Testis (tissue), 3 donors: Measurements from ENCODE around the gene SHC3. TPM values are rescaled to one million over a fixed set of nuclear protein-coding genes. Genes with fewer than 3 reads are reported as not detected.

Experiments used
- DNase-seq: peaks from one replicate; pipeline ENCODE4 v3.0.0-alpha.2; 2019
- H3K27ac ChIP-seq, 2 donors: fragments of 200-600 bp; sonication (generic); one replicate each; pipeline ENCODE4 v1.5.1; 2019
- H3K27me3 ChIP-seq: fragments of 200-600 bp; sonication (generic); one replicate; pipeline ENCODE4 v1.5.1; 2019
- H3K36me3 ChIP-seq: fragments of 200-600 bp; sonication (generic); one replicate; pipeline ENCODE4 v1.5.1; 2017; ENCODE audit warnings: low read depth; ENCODE audit errors: missing control alignments
- H3K4me1 ChIP-seq: fragments of 200-600 bp; sonication (generic); one replicate; pipeline ENCODE4 v1.5.1; 2019
- H3K4me3 ChIP-seq, 2 donors: fragments of 200-600 bp; sonication (generic); one replicate each; pipeline ENCODE4 v1.5.1; 2017 to 2019
- H3K9me3 ChIP-seq: fragments of 200-600 bp; sonication (generic); one replicate; pipeline ENCODE4 v1.5.1; 2017
- CTCF ChIP-seq, 3 experiments: fragments of 450-650 bp in 2 of 3; fragments of 200-600 bp in 1 of 3; sonication (generic) in 1 of 3; IDR thresholded peaks; one replicate each; pipeline ENCODE4 v1.5.1; 2016 to 2019; ENCODE audit warnings: antibody characterized with exemption in 3 of 3, mild to moderate bottlenecking in 2 of 3, moderate library complexity in 1 of 3
- POLR2A ChIP-seq: fragments of 450-650 bp; IDR thresholded peaks from one replicate; pipeline ENCODE4 v1.6.1; 2017; ENCODE audit warnings: antibody characterized with exemption, mild to moderate bottlenecking, moderate library complexity
- WGBS, 2 donors: methylation state at CpG; one replicate each; pipeline ENCODE4 v1.1.5; 2018; 5-methylcytosine and 5-hydroxymethylcytosine counted together
- intact Hi-C: fragments of 100-400 bp; cut with DNase I; formaldehyde crosslinking; loops from one replicate; pipeline ENCODE4 v1.15.1; 2023; ENCODE audit warnings: low total_unique reads
- polyA plus RNA-seq: library from polyadenylated mRNA; stranded (reverse); fragments of 350-450 nt; fragmentation: Illumina TruSeq; extraction: RNeasy Lipid Tissue Mini Kit (QIAGEN cat#74804); gene quantifications from one replicate; pipeline ENCODE4 v1.2.3, GENCODE V29; 2014; ENCODE audit warnings: low read depth, low replicate concordance; ENCODE audit not compliant: insufficient read depth
- total RNA-seq, 2 donors: library from RNA; depleted of rRNA; stranded (reverse); fragments of >200 nt; gene quantifications; one replicate each; pipeline ENCODE4 v1.2.3, GENCODE V29; 2016

Gene SHC3
- total and polyA plus RNA-seq, 3 donors from 2014 or later, result 0.37 to 0.87 (median 0.82) TPM

- peak; percentile 36 for DNase-seq
- Histone ChIP-seq H3K9me3 (no peaks in the 10 kb centered on the region), H3K36me3 (no peaks in the 10 kb centered on the region), H3K4me1 (peaks cover 10% of the 10 kb centered on the region), H3K27me3 (no peaks in the 10 kb centered on the region), H3K27ac (no peak overlapping the region), H3K4me3 (no peak overlapping the region)
- WGBS, 2 donors, result 43 to 58% methylated on average over 3 of the region's 3 CpGs
- no peak for TF ChIP-seq POLR2A
- TF ChIP-seq CTCF (IDR thresholded peaks at IDR 0.05), result no peak
- intact Hi-C loops, result no loop called here
Measured at GRCh38 chr9:89080193-89080592, 98.4 kb downstream of the SHC3 start.

DNA sequence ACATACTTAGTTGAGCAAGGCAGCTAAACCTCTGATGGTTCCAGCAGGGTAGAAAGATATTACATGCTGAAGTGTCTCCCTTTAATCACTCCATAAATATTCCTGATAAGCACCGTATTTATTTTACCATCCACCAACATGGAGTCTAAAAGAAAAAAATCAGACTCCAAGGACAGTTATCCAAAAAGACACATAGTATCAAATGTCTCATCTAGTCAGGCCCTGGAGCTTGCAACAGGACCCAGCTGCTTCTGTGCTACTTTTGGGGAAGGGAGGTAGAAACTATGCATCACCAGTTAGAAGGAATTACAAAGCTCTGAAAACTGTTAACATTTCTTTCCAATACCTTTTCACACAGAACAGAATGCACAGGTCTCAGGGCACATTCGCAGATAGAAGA, 99.2 kb downstream of the SHC3 start:
- Histone ChIP-seq H3K36me3 (no peaks in the 10 kb centered on the region), H3K4me3 (no peak overlapping the region), H3K4me1 (peaks cover 10% of the 10 kb centered on the region), H3K9me3 (no peaks in the 10 kb centered on the region), H3K27me3 (no peaks in the 10 kb centered on the region), H3K27ac (no peak overlapping the region)
- intact Hi-C loops, result no loop called here
- DNase-seq, result no peak
- TF ChIP-seq POLR2A, result no peak
- WGBS, 2 donors, result 37 to 60% methylated on average over 2 of the region's 2 CpGs

DNA sequence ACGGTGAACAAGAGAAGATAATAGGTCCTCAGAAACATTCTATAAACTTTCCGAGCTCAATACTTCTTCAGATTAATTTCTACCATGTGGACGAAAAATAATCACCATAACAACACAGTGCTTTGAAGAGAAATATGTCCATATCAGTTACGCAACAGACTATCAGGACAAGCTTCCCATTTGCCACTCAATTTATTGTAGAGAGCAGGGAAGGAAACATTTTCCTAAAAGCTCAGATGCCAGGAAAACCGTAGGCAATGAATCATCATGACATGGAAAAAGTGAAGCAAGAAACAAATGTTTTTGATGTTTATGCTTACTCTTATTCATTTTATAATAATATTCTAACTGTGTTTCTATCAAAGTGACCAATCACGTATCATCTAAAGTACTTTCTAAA, 99.8 kb downstream of the SHC3 start:
- Histone ChIP-seq H3K27me3 (no peaks in the 10 kb centered on the region), H3K9me3 (no peaks in the 10 kb centered on the region), H3K27ac (no peak overlapping the region), H3K4me1 (peaks cover 10% of the 10 kb centered on the region), H3K36me3 (no peaks in the 10 kb centered on the region), H3K4me3 (no peak overlapping the region)
- TF ChIP-seq POLR2A (no peak), CTCF (IDR thresholded peaks at IDR 0.05) (no peak)
- intact Hi-C loops, result no loop called here
- DNase-seq, result no peak
- WGBS, 2 donors, result 56 to 64% methylated on average over 6 of the region's 6 CpGs

GRCh38 chr9:89078421-89078820, 100.2 kb downstream of the SHC3 start:
- H3K4me3 ChIP-seq, result no peak overlapping the region
- peaks cover 10% of the 10 kb centered on the region for H3K4me1 ChIP-seq
- intact Hi-C loops, result no loop called here
- no peaks in the 10 kb centered on the region for H3K9me3 ChIP-seq
- DNase-seq, result no peak
- no peak overlapping the region for H3K27ac ChIP-seq
- 75 to 89% methylated on average over 6 of the region's 6 CpGs for WGBS, 2 donors
- H3K36me3 ChIP-seq, result no peaks in the 10 kb centered on the region
- no peak for TF ChIP-seq POLR2A
- TF ChIP-seq CTCF (IDR thresholded peaks at IDR 0.05), result no peak
- no peaks in the 10 kb centered on the region for H3K27me3 ChIP-seq

- no peak for DNase-seq
- 85 to 89% methylated on average over 7 of the region's 7 CpGs for WGBS, 2 donors
Measured at GRCh38 chr9:89077519-89077918, 101.1 kb downstream of the SHC3 start.

More at GRCh38 chr9:89077519-89077918, 101.1 kb downstream of the SHC3 start:
- no peaks in the 10 kb centered on the region for H3K9me3 ChIP-seq
- no peaks in the 10 kb centered on the region for H3K27me3 ChIP-seq
- no peak overlapping the region for H3K4me3 ChIP-seq
- intact Hi-C loops, result no loop called here
- H3K4me1 ChIP-seq, result peaks cover 10% of the 10 kb centered on the region
- H3K27ac ChIP-seq, result no peak overlapping the region
- no peaks in the 10 kb centered on the region for H3K36me3 ChIP-seq
- no peak for TF ChIP-seq CTCF (IDR thresholded peaks at IDR 0.05)
- no peak for TF ChIP-seq POLR2A
